ENCODE measurements around the gene ENTPD2.

Gene ENTPD2

DNA sequence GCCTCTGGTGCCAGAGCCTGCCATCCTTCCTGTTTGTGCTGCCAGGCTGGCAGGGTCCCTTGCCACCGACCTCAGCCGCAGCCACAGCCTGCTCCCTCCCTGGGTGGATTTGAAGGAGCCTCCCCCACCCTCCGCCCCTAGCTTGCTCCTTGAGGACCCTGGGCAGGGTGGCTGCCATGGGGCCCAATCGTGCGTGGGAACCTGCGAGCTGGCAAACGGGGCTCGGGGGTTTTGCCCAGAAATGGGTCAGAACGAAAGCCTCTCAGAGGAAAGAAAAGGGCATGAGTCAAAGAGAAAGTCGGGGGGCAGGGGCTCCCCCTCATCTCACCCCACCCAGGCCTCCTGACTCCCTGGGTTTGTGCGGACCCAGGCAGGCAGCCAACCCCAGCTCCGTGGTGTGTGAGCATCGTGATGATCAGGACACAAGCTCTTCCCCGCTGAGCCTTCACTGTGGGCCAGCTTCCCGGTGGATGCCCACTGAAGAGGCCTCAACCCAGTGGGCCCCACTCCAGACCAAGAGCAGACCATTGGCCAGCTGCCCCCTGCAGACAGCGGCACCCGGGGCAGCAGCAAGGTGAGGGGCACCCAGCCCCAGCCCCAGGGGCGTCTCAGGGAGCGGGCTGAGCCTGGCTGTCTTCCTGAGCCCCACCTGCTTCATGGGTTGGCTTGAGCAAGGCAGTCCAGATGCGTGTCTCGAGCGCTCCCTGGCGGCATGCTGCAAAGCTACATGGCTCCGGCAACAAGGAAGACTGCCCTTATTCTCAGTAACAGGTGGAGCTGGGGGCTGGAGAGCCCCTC, 19.0 kb downstream of the ENTPD2 start:
- no peak for TF ChIP-seq EGR1 (IDR thresholded peaks at IDR 0.05)
- peak; percentile 95 for TF ChIP-seq RAD21 (IDR thresholded peaks at IDR 0.05; ENCODE audit: low read depth)
- TF ChIP-seq ZBTB7A (IDR thresholded peaks at IDR 0.05; ENCODE audit: low read depth): 0 out of 2 replicates have a peak, but pooled peaks have one; percentile 10

GRCh38 chr9:137034039-137034708, 19.7 kb downstream of the ENTPD2 start:
- TF ChIP-seq NFIC (IDR thresholded peaks at IDR 0.05) (no peak), TCF12 (IDR thresholded peaks at IDR 0.05; ENCODE audit: low read depth) (no peak), FOXM1 (IDR thresholded peaks at IDR 0.05; ENCODE audit: borderline replicate concordance, low read depth) (no peak), USF1 (IDR thresholded peaks at IDR 0.05) (no peak), YY1 (IDR thresholded peaks at IDR 0.05; ENCODE audit: low read depth) (no peak), ZBTB7A (IDR thresholded peaks at IDR 0.05; ENCODE audit: low read depth) (0 out of 2 replicates have a peak, but pooled peaks have one; percentile 14), TEAD4 (IDR thresholded peaks at IDR 0.05) (no peak), TAF1 (IDR thresholded peaks at IDR 0.05; ENCODE audit: low read depth) (no peak)

GRCh38 chr9:137032858-137033257, 21.0 kb downstream of the ENTPD2 start:
- TF ChIP-seq CREB1 (IDR thresholded peaks at IDR 0.05; ENCODE audit: low read depth) (no peak), TCF12 (IDR thresholded peaks at IDR 0.05; ENCODE audit: low read depth) (no peak), REST (IDR thresholded peaks at IDR 0.05; ENCODE audit: low read depth) (no peak), YY1 (IDR thresholded peaks at IDR 0.05; ENCODE audit: low read depth) (no peak), TAF1 (IDR thresholded peaks at IDR 0.05; ENCODE audit: low read depth) (no peak), RAD21 (IDR thresholded peaks at IDR 0.05; ENCODE audit: low read depth) (no peak), EGR1 (IDR thresholded peaks at IDR 0.05) (no peak), FOXM1 (IDR thresholded peaks at IDR 0.05; ENCODE audit: borderline replicate concordance, low read depth) (no peak), EP300 (IDR thresholded peaks at IDR 0.05; ENCODE audit: borderline replicate concordance) (no peak), TEAD4 (IDR thresholded peaks at IDR 0.05) (no peak), CEBPB (IDR thresholded peaks at IDR 0.05) (no peak), USF1 (IDR thresholded peaks at IDR 0.05) (no peak), NFIC (IDR thresholded peaks at IDR 0.05) (no peak), ZBTB7A (IDR thresholded peaks at IDR 0.05; ENCODE audit: low read depth) (no peak)
- TF ChIP-seq, protein P1, sequence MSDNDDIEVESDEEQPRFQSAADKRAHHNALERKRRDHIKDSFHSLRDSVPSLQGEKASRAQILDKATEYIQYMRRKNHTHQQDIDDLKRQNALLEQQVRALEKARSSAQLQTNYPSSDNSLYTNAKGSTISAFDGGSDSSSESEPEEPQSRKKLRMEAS (IDR thresholded peaks at IDR 0.05): no peak

GRCh38 chr9:137031904-137032640, 21.8 kb downstream of the ENTPD2 start, which contains the start of gene FUT7:
Gene FUT7, minus strand, starts transcription at chr9:137032088. Its CDS starts 97 bp downstream, at chr9:137031991.
- TF ChIP-seq TCF12 (IDR thresholded peaks at IDR 0.05; ENCODE audit: low read depth) (no peak), EGR1 (IDR thresholded peaks at IDR 0.05) (no peak), FOXM1 (IDR thresholded peaks at IDR 0.05; ENCODE audit: borderline replicate concordance, low read depth) (no peak), EP300 (IDR thresholded peaks at IDR 0.05; ENCODE audit: borderline replicate concordance) (no peak), TAF1 (IDR thresholded peaks at IDR 0.05; ENCODE audit: low read depth) (no peak), RAD21 (IDR thresholded peaks at IDR 0.05; ENCODE audit: low read depth) (no peak), CEBPB (IDR thresholded peaks at IDR 0.05) (no peak), USF1 (IDR thresholded peaks at IDR 0.05) (no peak), NFIC (IDR thresholded peaks at IDR 0.05) (no peak), YY1 (IDR thresholded peaks at IDR 0.05; ENCODE audit: low read depth) (no peak), CREB1 (IDR thresholded peaks at IDR 0.05; ENCODE audit: low read depth) (no peak), TEAD4 (IDR thresholded peaks at IDR 0.05) (no peak), REST (IDR thresholded peaks at IDR 0.05; ENCODE audit: low read depth) (no peak), ZBTB7A (IDR thresholded peaks at IDR 0.05; ENCODE audit: low read depth) (no peak)
- TF ChIP-seq, protein P1 (IDR thresholded peaks at IDR 0.05): no peak
